ENCODE measurements around the gene DEK.

DNA sequence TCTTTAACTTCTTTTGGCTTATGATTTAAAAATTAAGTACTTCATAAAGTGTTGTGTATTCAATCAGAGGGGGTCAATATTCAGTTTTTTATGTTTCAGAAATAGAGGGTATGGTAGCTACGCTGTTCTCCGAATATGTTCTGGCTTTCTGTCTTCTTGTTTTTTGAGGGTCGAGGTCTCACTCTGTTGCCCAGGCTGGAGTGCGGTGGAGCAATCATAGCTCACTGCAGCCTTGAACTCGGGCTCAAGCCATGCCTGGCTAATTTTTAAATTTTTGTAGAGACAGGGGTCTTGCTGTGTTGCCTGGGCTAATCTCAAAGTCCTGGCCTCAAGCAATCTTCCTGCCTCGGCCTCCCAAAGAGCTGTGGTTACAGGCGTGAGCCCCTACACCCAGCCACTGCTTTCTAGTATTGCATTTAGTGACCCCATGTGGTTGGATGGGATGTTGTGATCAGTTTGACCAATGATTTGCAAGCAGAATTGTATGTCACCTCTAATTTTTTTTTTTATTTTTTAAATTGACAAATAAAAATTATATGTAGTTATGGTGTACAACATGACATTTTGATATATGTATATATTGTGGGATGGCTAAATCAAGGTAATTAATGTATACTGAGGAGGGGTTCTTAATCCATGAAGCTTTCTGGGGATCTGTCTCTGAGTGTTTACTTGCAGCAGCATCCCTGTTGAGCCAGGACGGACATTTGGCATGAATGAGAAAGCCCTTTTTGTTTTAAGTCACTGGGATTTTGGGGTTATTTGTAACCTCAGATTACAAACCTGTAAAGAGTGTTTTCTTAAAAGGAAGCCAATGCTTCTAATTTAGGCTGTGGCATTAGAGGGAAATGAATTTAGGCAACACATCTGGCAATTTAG lies 38.5 kb upstream of the DEK start:
- TF ChIP-seq POLR2A (IDR thresholded peaks at IDR 0.05; ENCODE audit: low read length) (no peak), GATA1 (IDR thresholded peaks at IDR 0.05; ENCODE audit: low read depth, low read length) (no peak)

Data from erythroblast (primary cell).